Liver (tissue), 3 donors: Measurements from ENCODE around the gene FOXN3.

Experiments
- TAF1 ChIP-seq: conservative IDR thresholded peaks from 2 replicates; pipeline ENCODE4 v1.6.1; 2016; ENCODE audit warnings: antibody characterized with exemption, mild to moderate bottlenecking
- YY1 ChIP-seq: IDR thresholded peaks from 2 replicates; pipeline ENCODE4 v1.6.1; 2016; ENCODE audit warnings: antibody characterized with exemption, mild to moderate bottlenecking
- TF ChIP-seq, protein P1 (sequence below): fragments of 150-350 bp; IDR thresholded peaks from 2 replicates; pipeline ENCODE4 v1.5.1; 2017; ENCODE audit warnings: improper control_type of control experiment, low read depth, low read length; ENCODE audit not compliant: missing input control
- TF ChIP-seq, protein P2 (sequence below): IDR thresholded peaks from 2 replicates; pipeline ENCODE4 v1.6.1; 2016; ENCODE audit warnings: antibody characterized with exemption
- TF ChIP-seq, protein P3 (sequence below): IDR thresholded peaks from 2 replicates; pipeline ENCODE4 v1.6.1; 2016; ENCODE audit warnings: antibody characterized with exemption
- TF ChIP-seq, protein P4 (sequence below): IDR thresholded peaks from 2 replicates; pipeline ENCODE4 v1.6.1; 2016; ENCODE audit warnings: antibody characterized with exemption
- donor health status: healthy.
- donor health status: healthy.

DNA sequence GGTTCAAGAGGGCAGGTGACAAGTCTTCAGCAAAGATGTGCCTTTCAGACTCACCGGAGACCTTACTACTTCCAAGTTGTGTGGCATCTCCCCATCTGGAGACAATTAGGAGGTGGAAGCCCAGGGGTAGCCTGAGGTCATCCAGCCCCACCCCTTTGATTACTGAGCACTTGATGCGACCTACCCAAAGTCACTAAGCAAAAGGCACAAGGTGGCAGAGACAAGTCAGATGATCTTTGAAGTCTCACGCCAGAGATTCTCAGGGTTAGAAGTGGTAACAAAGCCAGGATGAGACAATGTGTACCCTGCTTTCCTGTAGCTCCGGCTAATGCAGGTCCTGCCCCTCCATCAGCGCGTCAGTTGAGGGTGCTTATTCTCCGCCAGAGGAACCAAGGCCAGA, 1.4 kb upstream of the FOXN3 start:
- TF ChIP-seq YY1 (no peak), TAF1 (no peak)
- TF ChIP-seq, protein P1, sequence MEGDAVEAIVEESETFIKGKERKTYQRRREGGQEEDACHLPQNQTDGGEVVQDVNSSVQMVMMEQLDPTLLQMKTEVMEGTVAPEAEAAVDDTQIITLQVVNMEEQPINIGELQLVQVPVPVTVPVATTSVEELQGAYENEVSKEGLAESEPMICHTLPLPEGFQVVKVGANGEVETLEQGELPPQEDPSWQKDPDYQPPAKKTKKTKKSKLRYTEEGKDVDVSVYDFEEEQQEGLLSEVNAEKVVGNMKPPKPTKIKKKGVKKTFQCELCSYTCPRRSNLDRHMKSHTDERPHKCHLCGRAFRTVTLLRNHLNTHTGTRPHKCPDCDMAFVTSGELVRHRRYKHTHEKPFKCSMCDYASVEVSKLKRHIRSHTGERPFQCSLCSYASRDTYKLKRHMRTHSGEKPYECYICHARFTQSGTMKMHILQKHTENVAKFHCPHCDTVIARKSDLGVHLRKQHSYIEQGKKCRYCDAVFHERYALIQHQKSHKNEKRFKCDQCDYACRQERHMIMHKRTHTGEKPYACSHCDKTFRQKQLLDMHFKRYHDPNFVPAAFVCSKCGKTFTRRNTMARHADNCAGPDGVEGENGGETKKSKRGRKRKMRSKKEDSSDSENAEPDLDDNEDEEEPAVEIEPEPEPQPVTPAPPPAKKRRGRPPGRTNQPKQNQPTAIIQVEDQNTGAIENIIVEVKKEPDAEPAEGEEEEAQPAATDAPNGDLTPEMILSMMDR = no peak
- TF ChIP-seq, protein P2, sequence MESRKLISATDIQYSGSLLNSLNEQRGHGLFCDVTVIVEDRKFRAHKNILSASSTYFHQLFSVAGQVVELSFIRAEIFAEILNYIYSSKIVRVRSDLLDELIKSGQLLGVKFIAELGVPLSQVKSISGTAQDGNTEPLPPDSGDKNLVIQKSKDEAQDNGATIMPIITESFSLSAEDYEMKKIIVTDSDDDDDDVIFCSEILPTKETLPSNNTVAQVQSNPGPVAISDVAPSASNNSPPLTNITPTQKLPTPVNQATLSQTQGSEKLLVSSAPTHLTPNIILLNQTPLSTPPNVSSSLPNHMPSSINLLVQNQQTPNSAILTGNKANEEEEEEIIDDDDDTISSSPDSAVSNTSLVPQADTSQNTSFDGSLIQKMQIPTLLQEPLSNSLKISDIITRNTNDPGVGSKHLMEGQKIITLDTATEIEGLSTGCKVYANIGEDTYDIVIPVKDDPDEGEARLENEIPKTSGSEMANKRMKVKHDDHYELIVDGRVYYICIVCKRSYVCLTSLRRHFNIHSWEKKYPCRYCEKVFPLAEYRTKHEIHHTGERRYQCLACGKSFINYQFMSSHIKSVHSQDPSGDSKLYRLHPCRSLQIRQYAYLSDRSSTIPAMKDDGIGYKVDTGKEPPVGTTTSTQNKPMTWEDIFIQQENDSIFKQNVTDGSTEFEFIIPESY = no peak
- TF ChIP-seq, protein P3, sequence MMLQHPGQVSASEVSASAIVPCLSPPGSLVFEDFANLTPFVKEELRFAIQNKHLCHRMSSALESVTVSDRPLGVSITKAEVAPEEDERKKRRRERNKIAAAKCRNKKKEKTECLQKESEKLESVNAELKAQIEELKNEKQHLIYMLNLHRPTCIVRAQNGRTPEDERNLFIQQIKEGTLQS = no peak
- TF ChIP-seq, protein P4, sequence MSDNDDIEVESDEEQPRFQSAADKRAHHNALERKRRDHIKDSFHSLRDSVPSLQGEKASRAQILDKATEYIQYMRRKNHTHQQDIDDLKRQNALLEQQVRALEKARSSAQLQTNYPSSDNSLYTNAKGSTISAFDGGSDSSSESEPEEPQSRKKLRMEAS = no peak
